Gastrocnemius medialis (tissue), 4 donors: Measurements from ENCODE around the gene AACS.

ENCODE experiments used
- POLR2A ChIP-seq, 2 donors: fragments of 450-650 bp; IDR thresholded peaks; one replicate each; pipeline ENCODE4 v1.6.1; 2017; ENCODE audit warnings: antibody characterized with exemption in 2 of 2, mild to moderate bottlenecking in 2 of 2, moderate library complexity in 2 of 2
- TF ChIP-seq, protein P1 (sequence below), 5 experiments: fragments of 450-650 bp in 3 of 5; fragments of 200-600 bp in 2 of 5; sonication (generic) in 2 of 5; IDR thresholded peaks in 4 of 5; conservative IDR thresholded peaks in 1 of 5; 1 replicate in 4 of 5; 2 replicates in 1 of 5; pipeline ENCODE4 v1.5.1; 2016 to 2019; ENCODE audit warnings: antibody characterized with exemption in 5 of 5, mild to moderate bottlenecking in 3 of 5, moderate library complexity in 3 of 5

- TF ChIP-seq, protein P1, sequence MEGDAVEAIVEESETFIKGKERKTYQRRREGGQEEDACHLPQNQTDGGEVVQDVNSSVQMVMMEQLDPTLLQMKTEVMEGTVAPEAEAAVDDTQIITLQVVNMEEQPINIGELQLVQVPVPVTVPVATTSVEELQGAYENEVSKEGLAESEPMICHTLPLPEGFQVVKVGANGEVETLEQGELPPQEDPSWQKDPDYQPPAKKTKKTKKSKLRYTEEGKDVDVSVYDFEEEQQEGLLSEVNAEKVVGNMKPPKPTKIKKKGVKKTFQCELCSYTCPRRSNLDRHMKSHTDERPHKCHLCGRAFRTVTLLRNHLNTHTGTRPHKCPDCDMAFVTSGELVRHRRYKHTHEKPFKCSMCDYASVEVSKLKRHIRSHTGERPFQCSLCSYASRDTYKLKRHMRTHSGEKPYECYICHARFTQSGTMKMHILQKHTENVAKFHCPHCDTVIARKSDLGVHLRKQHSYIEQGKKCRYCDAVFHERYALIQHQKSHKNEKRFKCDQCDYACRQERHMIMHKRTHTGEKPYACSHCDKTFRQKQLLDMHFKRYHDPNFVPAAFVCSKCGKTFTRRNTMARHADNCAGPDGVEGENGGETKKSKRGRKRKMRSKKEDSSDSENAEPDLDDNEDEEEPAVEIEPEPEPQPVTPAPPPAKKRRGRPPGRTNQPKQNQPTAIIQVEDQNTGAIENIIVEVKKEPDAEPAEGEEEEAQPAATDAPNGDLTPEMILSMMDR (IDR thresholded peaks at IDR 0.05 in 4 of 5, conservative IDR thresholded peaks at IDR 0.05 in 1 of 5) = no peak
- TF ChIP-seq POLR2A (IDR thresholded peaks at IDR 0.05) = no peak
Measured at GRCh38 chr12:125143491-125143890, 78.3 kb downstream of the AACS start.
